Activated naive CD4-positive, alpha-beta T cell treated with anti-CD3 and anti-CD28 coated beads, Interleukin-2, amount 50 U/mL, for 24 hours (primary cell): Measurements from ENCODE around the gene C1orf159.

Source experiments
- H3K27ac Mint-ChIP-seq: one replicate; pipeline ENCODE4 v1.8.0; 2021; ENCODE audit warnings: mild to moderate bottlenecking, mixed read lengths
- H3K27me3 Mint-ChIP-seq: one replicate; pipeline ENCODE4 v1.8.0; 2021; ENCODE audit warnings: mixed read lengths
- H3K36me3 Mint-ChIP-seq: one replicate; pipeline ENCODE4 v1.8.0; 2021; ENCODE audit warnings: mixed read lengths
- H3K4me1 Mint-ChIP-seq: one replicate; pipeline ENCODE4 v1.8.0; 2021; ENCODE audit warnings: mixed read lengths
- H3K4me3 Mint-ChIP-seq: one replicate; pipeline ENCODE4 v1.8.0; 2021; ENCODE audit warnings: mild to moderate bottlenecking, mixed read lengths
- H3K9me3 Mint-ChIP-seq: one replicate; pipeline ENCODE4 v1.8.0; 2021; ENCODE audit warnings: mixed read lengths

Gene C1orf159

GRCh38 chr1:1115786-1116700 lies at the start of gene C1orf159:
Gene C1orf159, minus strand, starts transcription at chr1:1116089. Its CDS starts 24,546 bp downstream, at chr1:1091543.
- Mint-ChIP-seq H3K27ac (peak within 1 kb of the TSS; percentile 77), H3K4me1 (peaks cover 16% of the 10 kb centered on the region), H3K4me3 (peak within 1 kb of the TSS; percentile 90), H3K27me3 (no peaks in the 10 kb centered on the region), H3K9me3 (no peaks in the 10 kb centered on the region), H3K36me3 (peaks cover 13% of the 10 kb centered on the region)

- no peaks in the 10 kb centered on the region for H3K9me3 Mint-ChIP-seq
These were observed 49.6 kb upstream of the C1orf159 start for GRCh38 chr1:1165485-1165884.

GRCh38 chr1:1164701-1165451 lies 49.0 kb upstream of the C1orf159 start:
- H3K4me1 Mint-ChIP-seq = peaks cover 2% of the 10 kb centered on the region
- H3K4me3 Mint-ChIP-seq = no peak overlapping the region
- H3K27me3 Mint-ChIP-seq = peaks cover under 1% of the 10 kb centered on the region
- H3K36me3 Mint-ChIP-seq = no peaks in the 10 kb centered on the region
- H3K9me3 Mint-ChIP-seq = no peaks in the 10 kb centered on the region
- no peak overlapping the region for H3K27ac Mint-ChIP-seq

More at GRCh38 chr1:1165485-1165884, 49.6 kb upstream of the C1orf159 start:
- no peaks in the 10 kb centered on the region for H3K36me3 Mint-ChIP-seq
- H3K4me1 Mint-ChIP-seq = peaks cover 7% of the 10 kb centered on the region
- H3K27me3 Mint-ChIP-seq = peaks cover 3% of the 10 kb centered on the region
- no peak overlapping the region for H3K4me3 Mint-ChIP-seq
- H3K27ac Mint-ChIP-seq = no peak overlapping the region

GRCh38 chr1:1164361-1164700 lies 48.4 kb upstream of the C1orf159 start:
- H3K36me3 Mint-ChIP-seq = no peaks in the 10 kb centered on the region
- H3K27ac Mint-ChIP-seq = no peak overlapping the region
- no peaks in the 10 kb centered on the region for H3K27me3 Mint-ChIP-seq
- no peak overlapping the region for H3K4me3 Mint-ChIP-seq
- no peaks in the 10 kb centered on the region for H3K9me3 Mint-ChIP-seq
- H3K4me1 Mint-ChIP-seq = no peaks in the 10 kb centered on the region

- Mint-ChIP-seq H3K27ac (no peak overlapping the region), H3K27me3 (no peaks in the 10 kb centered on the region), H3K4me3 (no peak overlapping the region), H3K9me3 (no peaks in the 10 kb centered on the region), H3K4me1 (no peaks in the 10 kb centered on the region), H3K36me3 (no peaks in the 10 kb centered on the region)
These were observed 47.7 kb upstream of the C1orf159 start for GRCh38 chr1:1163538-1164070.

- Mint-ChIP-seq H3K36me3 (no peaks in the 10 kb centered on the region), H3K9me3 (no peaks in the 10 kb centered on the region), H3K4me1 (no peaks in the 10 kb centered on the region), H3K27ac (no peak overlapping the region), H3K27me3 (no peaks in the 10 kb centered on the region), H3K4me3 (no peak overlapping the region)
These were observed 47.0 kb upstream of the C1orf159 start for GRCh38 chr1:1162597-1163537.

- H3K4me3 Mint-ChIP-seq = no peak overlapping the region
- H3K4me1 Mint-ChIP-seq = no peaks in the 10 kb centered on the region
- no peaks in the 10 kb centered on the region for H3K36me3 Mint-ChIP-seq
- H3K9me3 Mint-ChIP-seq = no peaks in the 10 kb centered on the region
- no peak overlapping the region for H3K27ac Mint-ChIP-seq
- no peaks in the 10 kb centered on the region for H3K27me3 Mint-ChIP-seq
These were observed 45.8 kb upstream of the C1orf159 start for GRCh38 chr1:1161683-1162079.

GRCh38 chr1:1161078-1161682 lies 45.3 kb upstream of the C1orf159 start:
- Mint-ChIP-seq H3K27me3 (no peaks in the 10 kb centered on the region), H3K36me3 (no peaks in the 10 kb centered on the region), H3K9me3 (no peaks in the 10 kb centered on the region), H3K4me1 (no peaks in the 10 kb centered on the region), H3K4me3 (no peak overlapping the region), H3K27ac (peak overlapping the region; percentile 51)

GRCh38 chr1:1160281-1160930 lies 44.5 kb upstream of the C1orf159 start:
- Mint-ChIP-seq H3K27me3 (no peaks in the 10 kb centered on the region), H3K4me3 (no peak overlapping the region), H3K36me3 (no peaks in the 10 kb centered on the region), H3K9me3 (no peaks in the 10 kb centered on the region), H3K4me1 (no peaks in the 10 kb centered on the region), H3K27ac (no peak overlapping the region)

- Mint-ChIP-seq H3K36me3 (no peaks in the 10 kb centered on the region), H3K27me3 (no peaks in the 10 kb centered on the region), H3K4me3 (peak overlapping the region; percentile 23), H3K4me1 (no peaks in the 10 kb centered on the region), H3K9me3 (peaks cover 8% of the 10 kb centered on the region), H3K27ac (no peak overlapping the region)
These were observed 42.2 kb upstream of the C1orf159 start for GRCh38 chr1:1157914-1158710.

- Mint-ChIP-seq H3K4me1 (no peaks in the 10 kb centered on the region), H3K27ac (peak overlapping the region; percentile 35), H3K27me3 (no peaks in the 10 kb centered on the region), H3K4me3 (peak overlapping the region; percentile 81), H3K36me3 (no peaks in the 10 kb centered on the region), H3K9me3 (peaks cover 14% of the 10 kb centered on the region)
These were observed 41.6 kb upstream of the C1orf159 start for GRCh38 chr1:1157426-1157913.

- Mint-ChIP-seq H3K36me3 (no peaks in the 10 kb centered on the region), H3K4me1 (no peaks in the 10 kb centered on the region), H3K27me3 (no peaks in the 10 kb centered on the region), H3K9me3 (peaks cover 16% of the 10 kb centered on the region), H3K27ac (peak overlapping the region; percentile 51), H3K4me3 (peak overlapping the region; percentile 58)
These were observed 41.1 kb upstream of the C1orf159 start for GRCh38 chr1:1157033-1157365.

- Mint-ChIP-seq H3K4me3 (peak overlapping the region; percentile 58), H3K4me1 (no peaks in the 10 kb centered on the region), H3K9me3 (peaks cover 16% of the 10 kb centered on the region), H3K27me3 (no peaks in the 10 kb centered on the region), H3K36me3 (no peaks in the 10 kb centered on the region), H3K27ac (peak overlapping the region; percentile 59)
These were observed 40.5 kb upstream of the C1orf159 start for GRCh38 chr1:1156140-1157032.
